DMS53 treated with DMSO at 0.1 percent for 48 hours (cell line): ENCODE results near the gene CCNA2.

Source experiments
- DNase-seq: peaks from one replicate; lab custom pipeline; 2025; ENCODE audit not compliant: unreplicated experiment; lab: John Stamatoyannopoulos, UW

The CCNA2 gene

DNA sequence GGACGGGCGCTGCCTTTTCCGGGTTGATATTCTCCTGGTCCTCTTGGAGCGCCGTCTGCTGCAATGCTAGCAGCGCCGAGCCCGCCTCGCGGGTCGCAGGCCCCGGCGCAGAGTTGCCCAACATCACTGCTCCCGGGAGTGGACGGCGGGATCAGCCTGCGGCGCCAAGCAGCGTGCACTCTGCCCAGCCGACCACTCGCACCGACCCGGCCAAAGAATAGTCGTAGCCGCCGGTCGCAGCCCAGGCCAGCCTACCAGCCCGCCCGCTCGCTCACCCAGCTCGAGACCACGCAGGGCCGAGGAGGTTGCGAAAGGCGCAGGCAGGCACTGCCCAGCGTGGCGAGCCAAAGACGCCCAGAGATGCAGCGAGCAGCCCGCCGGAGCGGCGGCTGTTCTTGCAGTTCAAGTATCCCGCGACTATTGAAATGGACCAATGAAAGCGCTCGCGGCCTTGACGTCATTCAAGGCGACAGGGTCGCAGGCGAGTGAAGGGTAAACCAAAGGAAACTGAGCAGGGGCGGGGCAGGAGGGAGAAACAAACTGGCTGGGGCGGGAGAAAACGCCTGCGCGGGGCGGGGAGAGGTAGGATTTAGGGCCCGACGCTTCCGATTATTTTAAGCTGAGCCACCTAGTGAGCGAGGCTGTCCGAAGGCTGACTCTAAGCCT, at the start of gene CCNA2:
Gene CCNA2, minus strand, starts transcription at position 379 of the 666 bp plus-strand sequence. Its CDS starts 255 bp downstream, at position 124.
- DNase-seq, result peak; percentile 86

DNA sequence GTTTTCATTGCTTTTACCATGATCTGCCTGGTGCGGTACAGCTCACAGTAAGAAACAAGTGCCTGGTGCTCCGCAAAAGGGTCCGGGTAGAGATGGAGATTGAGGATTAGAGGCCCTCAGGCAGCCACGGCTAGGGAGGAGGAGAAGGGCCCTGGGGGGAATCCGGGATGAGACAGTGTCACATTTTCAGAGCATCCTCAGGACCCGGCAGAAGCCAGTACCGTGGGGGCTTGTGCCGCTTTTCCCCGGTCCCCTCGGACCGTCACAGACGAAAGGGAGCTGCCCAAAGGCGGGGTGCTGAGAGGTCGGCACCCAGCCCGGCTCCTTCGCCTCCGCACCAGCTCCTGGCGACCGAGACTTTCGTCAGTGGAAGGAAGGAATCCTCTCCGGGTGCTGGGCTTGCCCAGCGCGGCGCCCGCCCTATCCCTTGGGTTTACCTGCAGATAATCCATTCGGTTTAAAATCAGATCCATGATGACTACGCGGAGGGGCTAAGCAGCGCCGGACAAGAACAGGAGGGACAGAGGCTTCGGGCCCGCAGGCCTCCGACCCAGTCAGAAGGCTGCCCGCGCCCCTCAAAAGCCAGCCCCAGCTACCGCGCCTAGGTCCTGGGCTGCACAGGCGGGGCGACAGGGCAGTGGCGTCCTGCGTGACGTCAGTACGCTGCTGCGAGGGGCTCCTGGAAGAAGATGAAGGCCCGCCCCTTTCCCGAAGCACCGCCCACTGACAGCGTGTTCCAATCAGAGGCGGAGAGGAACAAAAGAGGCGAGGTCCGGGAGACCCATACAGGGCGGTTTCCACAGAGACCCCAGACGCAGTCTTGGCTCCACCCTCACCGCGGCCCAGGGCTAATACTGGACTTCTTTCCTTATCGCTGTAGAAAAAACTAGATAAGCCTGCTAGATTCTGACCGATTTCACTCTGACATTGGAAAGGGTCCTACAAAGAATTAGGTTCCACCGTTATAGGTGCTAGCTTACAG, 46.4 kb upstream of the CCNA2 start, which contains the start of gene BBS7:
Gene BBS7, minus strand, starts transcription at position 634 of the 982 bp plus-strand sequence. Its CDS starts 161 bp downstream, at position 473.
- DNase-seq, result peak; percentile 87

DNA sequence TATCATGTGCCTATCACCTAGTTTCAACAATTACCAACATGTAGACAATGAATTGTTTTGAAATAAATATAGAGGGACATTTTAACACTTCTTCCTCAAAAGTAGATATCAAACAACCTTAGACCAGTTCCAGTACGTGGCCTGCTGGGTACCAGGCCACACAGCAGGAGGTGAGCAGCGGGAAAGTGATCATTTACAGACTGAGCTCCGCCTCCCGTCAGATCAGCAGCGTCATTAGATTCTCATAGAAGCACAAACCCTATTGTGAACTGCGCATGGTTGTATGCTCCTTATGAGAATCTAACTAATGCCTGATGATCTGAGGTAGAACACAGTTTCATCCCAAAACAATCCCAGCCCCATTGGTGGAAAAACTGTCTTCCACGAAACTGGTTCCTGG, 40.1 kb upstream of the CCNA2 start:
- no peak for DNase-seq

DNA sequence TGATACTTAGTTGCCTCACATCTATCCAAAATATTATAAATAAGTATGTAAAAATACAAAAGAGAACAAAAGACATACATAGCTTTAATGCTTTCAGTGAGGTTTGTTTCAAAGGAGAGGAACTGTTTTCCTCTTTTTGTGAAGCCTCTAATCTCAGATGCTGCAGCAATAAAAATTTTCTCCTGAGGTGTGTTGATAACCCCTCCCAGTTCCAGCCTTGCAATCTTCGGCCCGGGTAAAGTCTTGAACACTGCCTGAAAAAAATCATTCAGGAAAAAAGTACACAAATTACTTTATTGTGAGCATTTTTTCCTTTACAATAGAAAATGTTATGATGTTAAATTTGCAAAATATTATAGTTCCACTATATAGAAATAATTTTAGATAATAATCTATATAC, 37.7 kb upstream of the CCNA2 start:
- DNase-seq, result no peak

DNA sequence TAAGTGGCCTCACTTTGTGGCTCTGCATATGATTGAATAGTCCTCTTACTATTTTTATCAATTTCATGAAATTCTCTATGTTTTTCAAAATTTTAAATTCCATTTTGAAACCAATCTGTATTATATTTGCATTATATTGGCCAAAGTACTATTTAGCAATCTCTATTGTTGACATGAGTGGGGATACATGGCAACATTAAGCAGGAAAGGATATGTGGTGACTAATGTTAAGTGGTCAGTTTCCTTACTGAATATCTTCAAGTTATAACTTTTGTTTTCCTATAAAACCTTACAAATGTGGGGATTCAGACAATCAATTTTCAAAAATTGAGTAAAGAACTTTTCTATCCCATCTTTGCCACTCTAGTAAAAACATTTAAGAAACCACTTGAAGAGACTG, 36.4 kb upstream of the CCNA2 start:
- DNase-seq, result no peak

DNA sequence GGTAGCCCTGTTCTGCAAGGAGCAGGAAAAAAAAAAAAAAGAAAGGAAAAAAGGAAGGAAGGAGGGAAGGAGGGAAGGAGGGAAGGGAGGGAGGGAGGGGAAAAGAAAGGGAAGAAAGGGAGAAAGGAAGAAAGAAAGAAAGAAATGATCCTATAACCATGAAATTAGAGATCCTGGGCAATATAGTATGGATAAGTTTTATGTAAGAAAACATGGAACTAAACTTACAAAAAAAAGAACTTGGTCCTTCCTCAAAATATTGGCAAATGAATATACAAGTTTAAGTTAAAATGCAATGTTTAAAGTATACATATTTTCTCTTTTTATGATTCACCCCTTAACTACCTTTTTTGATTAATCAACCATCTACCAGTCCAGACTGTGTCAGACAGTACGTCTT, 27.7 kb upstream of the CCNA2 start:
- no peak for DNase-seq

DNA sequence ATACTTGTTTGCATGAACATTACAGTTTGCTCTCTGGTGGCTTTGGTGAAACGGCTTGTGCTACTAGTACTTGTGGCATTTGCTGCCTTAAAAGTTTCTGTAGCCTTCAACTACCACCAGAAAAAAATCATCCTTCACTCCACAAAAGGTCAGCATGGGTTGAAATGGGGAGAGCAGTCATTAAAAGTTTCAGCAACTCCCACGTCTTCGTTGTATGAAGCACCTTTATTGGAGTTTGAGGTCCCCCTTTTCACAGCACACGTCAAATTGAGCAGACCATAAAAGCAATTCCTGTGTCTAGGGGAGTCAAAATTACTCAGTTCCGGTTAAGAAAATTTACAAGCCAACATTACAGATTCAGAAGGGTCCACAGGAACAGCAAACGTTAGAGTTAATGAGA, 23.0 kb upstream of the CCNA2 start:
- no peak for DNase-seq

DNA sequence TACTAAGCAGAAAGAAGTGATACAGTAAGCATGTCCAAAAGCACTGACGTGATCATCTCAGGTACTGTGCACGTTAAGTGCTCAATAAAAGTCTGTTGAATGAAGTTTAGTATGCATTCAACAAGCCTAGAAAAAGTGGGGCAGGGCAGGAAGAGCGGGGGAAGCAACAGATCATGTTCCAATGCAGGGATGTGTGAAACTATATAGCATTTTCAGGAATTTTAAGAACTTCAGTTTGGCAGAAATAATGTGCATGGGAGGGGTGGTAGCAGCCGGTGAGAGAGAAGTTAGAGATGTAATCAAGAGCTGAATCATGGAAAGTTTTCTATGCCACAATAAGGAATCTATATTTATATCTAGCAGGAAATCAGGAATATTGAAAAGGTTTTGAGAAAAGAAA, 19.2 kb upstream of the CCNA2 start:
- no peak for DNase-seq

DNA sequence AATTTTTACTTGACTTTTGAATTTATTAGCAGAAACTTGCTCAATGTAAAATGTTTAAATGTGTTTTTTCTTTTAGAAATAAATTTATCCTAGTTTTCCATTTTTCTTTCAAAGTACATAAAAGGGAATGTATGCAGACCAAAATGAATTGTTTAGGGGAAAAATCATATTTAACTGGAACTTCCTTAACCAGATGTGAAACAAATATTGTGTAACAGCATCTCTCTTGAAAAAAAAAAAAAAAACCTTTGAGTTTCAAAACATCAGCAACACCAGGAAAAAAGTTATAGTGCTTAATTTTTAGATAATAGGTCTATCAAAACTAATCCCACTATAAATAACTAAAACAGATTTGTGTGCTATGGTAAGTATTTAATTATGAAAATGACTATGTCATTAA, 14.5 kb upstream of the CCNA2 start:
- no peak for DNase-seq

DNA sequence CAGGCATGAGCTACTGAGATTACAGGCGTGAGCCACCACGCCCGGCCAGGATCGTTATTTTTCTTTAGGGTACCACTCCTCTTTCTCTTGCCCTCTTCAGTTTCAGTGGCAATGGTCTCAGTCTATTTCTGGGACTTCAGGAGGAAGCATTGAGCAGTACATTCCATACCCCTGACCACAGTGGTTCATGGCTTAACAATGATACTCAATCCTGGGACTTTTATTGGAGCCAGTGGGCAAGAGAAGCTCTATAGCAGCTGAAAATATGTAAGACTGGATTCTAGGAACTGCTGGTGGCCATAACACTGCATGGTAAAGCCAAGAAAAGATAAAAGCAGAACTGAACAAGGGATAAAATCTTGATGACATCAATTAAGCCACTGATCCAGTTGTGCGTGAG, 5.8 kb upstream of the CCNA2 start:
- DNase-seq, result no peak

DNA sequence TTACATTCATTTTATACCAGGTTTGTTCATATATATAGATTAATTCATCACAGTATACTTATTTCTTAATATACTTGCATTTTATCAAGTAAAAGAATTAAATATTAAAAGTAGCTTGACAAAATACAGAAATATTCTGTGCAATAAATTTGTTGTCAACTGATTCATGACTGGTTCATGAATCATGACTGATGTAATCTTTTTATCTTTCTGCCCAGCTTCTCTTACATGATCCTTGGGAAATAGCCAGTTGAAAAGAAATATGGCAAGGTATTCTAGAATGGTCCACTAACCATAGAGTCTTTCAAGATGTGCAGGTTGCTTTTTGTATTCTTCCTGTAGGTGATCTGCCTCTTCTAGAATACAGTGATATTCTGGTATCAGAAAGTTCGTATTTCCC, 4.2 kb upstream of the CCNA2 start:
- DNase-seq, result no peak

DNA sequence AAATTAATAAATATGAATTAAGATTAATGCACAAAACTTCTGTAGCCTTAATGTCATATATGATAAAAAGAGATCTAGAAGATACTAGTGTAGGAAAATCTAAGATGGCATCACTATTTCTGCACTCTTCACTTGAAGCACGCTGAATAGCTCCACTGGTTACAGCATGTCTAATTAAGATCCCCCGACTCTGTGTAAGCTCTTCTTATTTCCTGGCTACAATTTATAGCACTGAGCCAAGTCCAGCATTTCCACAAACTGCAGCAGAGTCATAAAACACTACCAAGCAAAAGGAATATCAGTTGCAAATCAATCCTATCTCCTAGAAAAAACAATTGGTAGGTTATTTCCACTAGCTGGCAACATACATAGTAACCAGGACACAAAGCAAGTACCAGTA, 1.3 kb upstream of the CCNA2 start:
- no peak for DNase-seq

DNA sequence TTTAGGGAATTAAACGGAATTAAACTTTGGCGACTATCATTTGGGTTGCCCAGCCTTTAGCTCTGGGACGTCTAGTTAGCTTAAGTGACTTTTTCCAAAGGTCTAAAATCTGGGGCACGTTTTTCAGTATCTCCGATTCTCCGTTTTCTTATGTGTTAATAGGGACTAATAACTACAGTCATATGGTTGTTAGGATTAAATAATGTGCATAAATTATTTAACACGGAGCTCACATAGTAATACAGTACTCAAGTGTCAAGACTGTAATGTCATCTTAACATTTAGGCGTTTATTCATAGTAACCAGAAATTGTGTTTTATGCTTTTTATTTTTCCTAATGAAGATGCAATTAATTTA, 466 bp upstream of the CCNA2 start:
- DNase-seq, result no peak

DNA sequence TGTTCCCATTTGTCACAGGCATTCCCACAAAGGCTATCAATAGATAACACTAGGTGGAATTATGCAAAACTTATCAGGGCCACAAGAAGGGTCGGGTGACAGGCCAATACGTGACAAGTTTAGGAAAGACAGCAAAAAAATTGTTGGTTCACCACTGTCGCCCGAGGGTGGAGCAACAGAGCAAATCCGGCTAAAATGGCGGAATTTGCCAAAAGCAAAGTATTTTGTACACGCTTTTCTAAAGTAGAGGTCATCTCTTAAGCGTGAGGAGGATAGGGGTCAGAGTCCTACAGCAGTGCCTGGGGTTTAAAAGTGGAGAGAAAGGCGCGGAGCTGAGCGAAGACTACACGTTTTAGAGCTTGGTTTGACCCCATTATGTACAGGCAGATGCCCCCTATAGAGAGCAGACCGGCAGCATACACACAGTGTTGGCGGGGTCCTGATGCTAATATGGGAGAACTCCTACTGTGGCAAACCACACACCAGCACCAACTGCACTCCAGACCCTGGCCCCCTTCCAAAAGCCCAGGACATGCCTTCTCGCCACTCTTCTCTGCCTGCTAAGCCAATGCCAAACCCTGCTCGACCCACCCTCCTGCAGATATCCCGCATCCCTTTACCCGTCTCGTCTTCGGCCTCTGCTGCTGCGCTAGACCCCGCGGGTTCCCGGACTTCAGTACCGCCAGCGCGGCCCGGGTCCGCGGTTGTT, 733 bp downstream of the CCNA2 start:
- DNase-seq, result no peak

DNA sequence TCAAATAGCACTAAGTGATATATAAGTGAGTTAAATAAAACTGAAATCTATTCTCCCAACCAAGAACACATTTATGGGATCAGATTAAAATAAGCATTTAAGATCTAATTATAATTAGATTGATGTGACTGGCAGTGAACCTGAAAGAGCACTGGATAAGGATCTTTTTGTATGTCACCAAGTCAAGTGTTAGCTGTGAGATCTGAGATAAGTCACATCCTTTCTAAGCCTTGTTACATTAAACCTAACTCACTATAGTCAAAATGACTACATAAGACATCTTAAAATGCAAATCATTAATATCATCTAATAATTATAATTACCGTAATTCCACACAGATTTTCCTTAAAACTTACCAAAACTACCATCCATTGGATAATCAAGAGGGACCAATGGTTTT, 1.6 kb downstream of the CCNA2 start:
- no peak for DNase-seq

DNA sequence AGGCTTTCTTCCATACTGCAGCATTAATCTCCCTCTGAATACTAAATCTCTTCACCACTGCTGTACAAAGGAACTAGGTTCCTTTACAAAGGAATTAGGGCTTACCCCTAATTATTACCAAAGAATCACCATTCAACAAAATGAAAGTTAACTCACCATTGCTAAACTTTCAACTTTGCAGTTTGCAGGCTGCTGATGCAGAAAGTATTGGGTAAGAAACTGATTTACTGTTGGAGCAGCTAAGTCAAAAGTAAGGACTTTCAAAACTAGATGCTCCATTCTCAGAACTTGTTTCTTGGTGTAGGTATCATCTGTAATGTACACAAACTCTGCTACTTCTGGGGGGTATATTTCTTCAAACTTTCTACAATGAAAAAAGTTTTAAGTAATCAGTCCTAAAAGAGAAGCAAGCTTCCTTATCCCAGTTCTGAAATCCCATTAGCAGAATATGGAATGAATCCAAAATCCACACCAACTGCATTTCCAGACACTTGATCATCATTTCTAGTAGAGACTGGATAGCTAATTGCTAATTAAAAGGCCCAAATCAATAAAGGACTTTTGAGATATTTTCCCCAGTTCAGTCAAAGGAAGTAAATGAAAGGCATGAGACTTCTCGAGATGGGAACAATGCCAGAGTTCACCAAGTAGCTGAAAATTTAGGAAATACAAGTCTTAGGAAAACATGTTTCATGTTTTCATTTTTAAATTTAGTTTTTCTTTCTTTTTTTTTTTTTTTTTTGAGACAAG, 4.3 kb downstream of the CCNA2 start:
- no peak for DNase-seq

DNA sequence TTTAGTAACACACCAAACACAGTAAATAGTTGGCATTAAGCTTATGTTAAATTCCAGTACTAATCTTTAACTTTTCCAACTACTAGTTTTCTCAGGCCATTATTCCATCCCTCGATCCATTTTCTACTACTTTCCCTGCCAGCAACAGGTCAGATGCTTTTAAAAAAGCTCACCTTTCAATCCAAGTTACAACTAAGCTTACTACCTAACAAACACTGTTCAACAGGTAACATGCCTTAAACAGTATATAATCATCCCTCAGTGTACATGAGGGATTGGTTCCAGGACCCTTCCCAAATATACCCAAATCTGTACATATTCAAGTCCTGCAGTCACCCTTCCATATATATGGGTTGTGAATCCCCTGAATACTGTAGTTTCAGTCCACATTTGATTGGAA, 5.5 kb downstream of the CCNA2 start:
- DNase-seq, result no peak

DNA sequence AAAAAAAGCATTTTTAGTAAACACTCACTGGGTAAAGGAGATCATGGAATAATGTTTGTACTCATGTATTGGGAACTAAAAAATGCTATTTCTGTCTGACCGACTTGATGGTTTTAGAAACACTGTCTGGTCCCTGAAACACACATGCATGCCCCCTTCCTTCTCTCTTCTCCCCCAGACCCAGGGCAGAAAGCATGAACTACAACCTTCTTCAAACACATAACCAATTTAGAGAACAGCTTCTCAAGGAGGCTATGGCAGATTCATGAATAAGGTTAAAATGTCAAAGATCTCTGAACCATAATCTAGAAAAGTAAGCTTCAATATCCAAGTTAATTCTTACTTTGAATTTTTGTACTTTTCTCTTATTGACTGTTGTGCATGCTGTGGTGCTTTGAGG, 6.0 kb downstream of the CCNA2 start:
- DNase-seq, result no peak

DNA sequence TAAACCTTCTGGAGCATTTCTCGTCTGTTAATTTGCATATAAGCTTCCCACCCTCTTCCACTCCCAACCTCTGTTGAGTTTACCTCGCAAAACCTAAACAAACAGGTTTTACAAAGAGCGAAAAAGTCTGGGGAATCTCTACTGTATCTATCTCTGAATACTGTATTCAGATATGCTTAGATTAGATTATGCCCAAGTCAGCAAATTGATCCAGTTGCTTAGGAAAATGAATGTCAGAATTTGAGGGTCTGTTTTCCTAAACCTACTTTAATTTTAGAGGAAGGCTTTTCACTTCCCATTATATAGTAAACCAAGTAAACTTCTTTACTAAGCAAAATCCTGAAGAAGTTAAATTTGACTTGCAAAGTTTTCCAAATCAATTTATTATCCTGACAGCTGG, 6.7 kb downstream of the CCNA2 start:
- no peak for DNase-seq

DNA sequence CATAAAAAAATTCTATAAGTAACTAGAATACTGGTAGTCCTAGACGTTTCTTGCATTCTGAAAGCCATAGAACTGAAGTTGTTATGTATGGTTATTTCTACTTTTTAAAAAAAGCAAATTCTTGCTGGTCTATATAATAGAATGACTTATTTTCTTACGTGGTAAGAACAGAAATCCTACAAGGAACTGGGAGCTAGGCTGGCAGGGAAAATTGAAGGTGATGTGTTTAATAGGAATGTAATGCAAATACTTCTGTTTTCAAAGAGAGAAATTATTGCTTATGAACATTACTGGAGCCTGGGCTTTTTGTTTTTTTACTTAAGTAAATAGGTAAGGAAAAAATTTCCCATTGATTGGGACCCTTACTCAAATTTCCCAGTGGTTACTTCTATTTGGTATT, 8.9 kb downstream of the CCNA2 start:
- DNase-seq, result no peak

DNA sequence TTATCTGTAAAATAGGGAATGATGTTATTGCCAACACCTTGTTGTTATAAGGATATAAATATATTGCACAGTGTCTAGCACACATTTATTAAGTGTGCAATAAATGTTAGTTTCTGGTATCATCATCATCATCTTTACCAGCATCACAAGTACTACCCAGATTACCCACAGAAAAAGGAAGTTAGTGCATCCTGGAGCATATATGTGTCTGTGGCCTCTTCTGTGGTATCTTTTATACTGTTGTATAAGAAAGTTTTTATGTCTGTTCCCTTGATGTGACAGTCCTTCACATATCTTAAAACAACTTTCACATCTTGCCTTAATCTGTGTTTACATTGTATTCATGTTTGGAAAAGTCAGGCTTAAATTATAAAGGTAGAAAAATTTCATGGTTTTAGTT, 12.6 kb downstream of the CCNA2 start:
- DNase-seq, result no peak
